ENCODE data around the gene MICU2.
"Not testable (repeated sequence)": the region's sequence is repeated elsewhere in the genome, so short reads cannot be mapped to it uniquely, and the experiment has no call there.

The MICU2 gene

GRCh38 chr13:21594715-21595545, 9.0 kb downstream of the MICU2 start:
- DNase-seq (ENCODE audit: low read depth) = no peak

- DNase-seq (ENCODE audit: low read depth) = not testable (repeated sequence)
Observed at GRCh38 chr13:21590665-21591456, 13.1 kb downstream of the MICU2 start.

- DNase-seq (ENCODE audit: low read depth) = no peak
Observed at GRCh38 chr13:21590231-21590630, 13.7 kb downstream of the MICU2 start.

- not testable (repeated sequence) for DNase-seq (ENCODE audit: low read depth)
Observed at GRCh38 chr13:21589510-21589909, 14.5 kb downstream of the MICU2 start.

- DNase-seq (ENCODE audit: low read depth) = peak; percentile 47
Observed at GRCh38 chr13:21588411-21588810, 15.6 kb downstream of the MICU2 start.

- DNase-seq (ENCODE audit: low read depth) = no peak
Observed at GRCh38 chr13:21584973-21585592, 18.9 kb downstream of the MICU2 start.

GRCh38 chr13:21583478-21583877, 20.5 kb downstream of the MICU2 start:
- peak; percentile 59 for DNase-seq (ENCODE audit: low read depth)

- DNase-seq (ENCODE audit: low read depth) = no peak
Observed at GRCh38 chr13:21580736-21581135, 23.2 kb downstream of the MICU2 start.

- no peak for DNase-seq (ENCODE audit: low read depth)
Observed at GRCh38 chr13:21579754-21580316, 24.1 kb downstream of the MICU2 start.

- no peak for DNase-seq (ENCODE audit: low read depth)
Observed at GRCh38 chr13:21578748-21579147, 25.2 kb downstream of the MICU2 start.

- DNase-seq (ENCODE audit: low read depth) = no peak
Observed at GRCh38 chr13:21576426-21576825, 27.5 kb downstream of the MICU2 start.

- DNase-seq (ENCODE audit: low read depth) = no peak
Observed at GRCh38 chr13:21573920-21574712, 29.9 kb downstream of the MICU2 start.

GRCh38 chr13:21569686-21570085, 34.3 kb downstream of the MICU2 start:
- DNase-seq (ENCODE audit: low read depth) = no peak

- no peak for DNase-seq (ENCODE audit: low read depth)
Observed at GRCh38 chr13:21568854-21569253, 35.1 kb downstream of the MICU2 start.

- no peak for DNase-seq (ENCODE audit: low read depth)
Observed at GRCh38 chr13:21567714-21568113, 36.3 kb downstream of the MICU2 start.

GRCh38 chr13:21557995-21558394, 46.0 kb downstream of the MICU2 start:
- no peak for DNase-seq (ENCODE audit: low read depth)

- DNase-seq (ENCODE audit: low read depth) = no peak
Observed at GRCh38 chr13:21556051-21556450, 47.9 kb downstream of the MICU2 start.

- not testable (repeated sequence) for DNase-seq (ENCODE audit: low read depth)
Observed at GRCh38 chr13:21553261-21553660, 50.7 kb downstream of the MICU2 start.

- DNase-seq (ENCODE audit: low read depth) = no peak
Observed at GRCh38 chr13:21550918-21551317, 53.1 kb downstream of the MICU2 start.

GRCh38 chr13:21549633-21550032, 54.3 kb downstream of the MICU2 start:
- DNase-seq (ENCODE audit: low read depth) = no peak

- DNase-seq (ENCODE audit: low read depth) = no peak
Observed at GRCh38 chr13:21548577-21548976, 55.4 kb downstream of the MICU2 start.

GRCh38 chr13:21546372-21546771, 57.6 kb downstream of the MICU2 start:
- no peak for DNase-seq (ENCODE audit: low read depth)
